ENCODE measurements around the gene CYLD.

- TF ChIP-seq POLR2A (IDR thresholded peaks at IDR 0.05) (no peak), CTCF (IDR thresholded peaks at IDR 0.05) (no peak)
Measured at GRCh38 chr16:50692644-50692998, 49.3 kb upstream of the CYLD start.
